HG03103 (cell line): Measurements from ENCODE around the gene COQ8A.
A peak's percentile ranks its signal among the peaks of the same experiment; 100 is the strongest.

Source experiments
- ATAC-seq: cut with Tn5 transposase; IDR thresholded peaks from one replicate; pipeline ENCODE4 v1.9.1; 2021; ENCODE audit warnings: low read depth; ENCODE audit not compliant: unreplicated experiment

COQ8A gene

GRCh38 chr1:226940029-226940805 is at the start of gene COQ8A:
Gene COQ8A (plus strand): TSS chr1:226940294. CDS start chr1:226961386, 21,092 bp downstream.
- ATAC-seq, result peak; percentile 93

GRCh38 chr1:226890331-226891108 is 49.6 kb upstream of the COQ8A start:
- no peak for ATAC-seq

- no peak for ATAC-seq
Measured at GRCh38 chr1:226891346-226891745, 48.7 kb upstream of the COQ8A start.

GRCh38 chr1:226891846-226892523 is 48.1 kb upstream of the COQ8A start:
- ATAC-seq, result no peak

GRCh38 chr1:226892524-226892875 is 47.6 kb upstream of the COQ8A start:
- ATAC-seq, result no peak

- no peak for ATAC-seq
Measured at GRCh38 chr1:226893936-226894335, 46.2 kb upstream of the COQ8A start.

- ATAC-seq, result no peak
Measured at GRCh38 chr1:226894826-226895225, 45.3 kb upstream of the COQ8A start.

GRCh38 chr1:226895644-226896043 is 44.5 kb upstream of the COQ8A start:
- no peak for ATAC-seq

GRCh38 chr1:226898246-226898645 is 41.8 kb upstream of the COQ8A start:
- no peak for ATAC-seq

- ATAC-seq, result no peak
Measured at GRCh38 chr1:226901421-226901820, 38.7 kb upstream of the COQ8A start.

GRCh38 chr1:226902601-226903000 is 37.5 kb upstream of the COQ8A start:
- no peak for ATAC-seq

GRCh38 chr1:226903819-226904716 is 36.0 kb upstream of the COQ8A start:
- no peak for ATAC-seq

GRCh38 chr1:226904772-226905171 is 35.3 kb upstream of the COQ8A start:
- no peak for ATAC-seq

GRCh38 chr1:226908419-226908818 is 31.7 kb upstream of the COQ8A start:
- no peak for ATAC-seq

- ATAC-seq, result no peak
Measured at GRCh38 chr1:226908913-226909312, 31.2 kb upstream of the COQ8A start.

GRCh38 chr1:226912587-226913176 is 27.4 kb upstream of the COQ8A start:
- ATAC-seq, result no peak

- peak; percentile 9 for ATAC-seq
Measured at GRCh38 chr1:226915672-226915995, 24.5 kb upstream of the COQ8A start.

GRCh38 chr1:226916497-226916896 is 23.6 kb upstream of the COQ8A start:
- no peak for ATAC-seq

GRCh38 chr1:226919587-226919986 is 20.5 kb upstream of the COQ8A start:
- ATAC-seq, result no peak

- ATAC-seq, result no peak
Measured at GRCh38 chr1:226919995-226920394, 20.1 kb upstream of the COQ8A start.
